Measurements from ENCODE around the gene SH3TC2.
A peak's percentile ranks its signal among the peaks of the same experiment; 100 is the strongest.

SH3TC2 gene

GRCh38 chr5:149056616-149057165, 6.2 kb downstream of the SH3TC2 start:
- DNase-seq, result no peak

GRCh38 chr5:149054416-149054815, 8.4 kb downstream of the SH3TC2 start:
- no peak for DNase-seq

- DNase-seq, result no peak
Measured at GRCh38 chr5:149053072-149053695, 9.7 kb downstream of the SH3TC2 start.

GRCh38 chr5:149049371-149049781, 13.5 kb downstream of the SH3TC2 start:
- DNase-seq, result no peak

- no peak for DNase-seq
Measured at GRCh38 chr5:149048811-149049210, 14.1 kb downstream of the SH3TC2 start.

GRCh38 chr5:149047462-149047861, 15.4 kb downstream of the SH3TC2 start:
- no peak for DNase-seq

GRCh38 chr5:149046196-149046829, 16.5 kb downstream of the SH3TC2 start:
- no peak for DNase-seq

- DNase-seq, result no peak
Measured at GRCh38 chr5:149045089-149045460, 17.8 kb downstream of the SH3TC2 start.

DNA sequence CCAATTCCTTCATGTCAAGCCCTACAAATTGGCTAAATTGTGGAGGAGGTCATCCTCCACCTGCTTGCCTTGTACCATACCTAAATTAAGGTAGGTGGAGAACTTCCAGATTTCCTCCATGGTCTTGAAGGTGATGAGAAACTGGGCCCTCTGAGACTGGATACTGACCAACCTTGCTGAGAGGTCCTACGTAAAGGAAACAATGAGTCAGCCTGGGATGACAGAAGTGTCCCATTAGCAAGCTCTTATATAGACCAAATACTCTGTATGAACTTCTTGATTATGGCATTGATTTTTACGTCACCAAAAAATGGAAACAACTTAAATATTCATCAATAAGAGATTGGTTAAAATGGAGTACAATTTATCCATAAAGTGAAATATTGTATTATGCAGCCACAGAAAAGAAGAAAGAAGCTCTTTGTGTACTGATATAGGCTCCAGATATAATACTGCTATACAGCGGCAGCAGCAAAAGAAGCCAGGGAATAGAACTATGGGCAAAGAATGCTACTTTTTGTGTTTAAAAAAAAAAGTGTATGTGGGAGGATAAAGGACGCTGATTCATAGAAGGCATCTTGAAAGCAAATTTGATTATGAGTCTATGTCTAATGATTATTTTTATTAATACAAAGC, 18.3 kb downstream of the SH3TC2 start:
- DNase-seq, result no peak

DNA sequence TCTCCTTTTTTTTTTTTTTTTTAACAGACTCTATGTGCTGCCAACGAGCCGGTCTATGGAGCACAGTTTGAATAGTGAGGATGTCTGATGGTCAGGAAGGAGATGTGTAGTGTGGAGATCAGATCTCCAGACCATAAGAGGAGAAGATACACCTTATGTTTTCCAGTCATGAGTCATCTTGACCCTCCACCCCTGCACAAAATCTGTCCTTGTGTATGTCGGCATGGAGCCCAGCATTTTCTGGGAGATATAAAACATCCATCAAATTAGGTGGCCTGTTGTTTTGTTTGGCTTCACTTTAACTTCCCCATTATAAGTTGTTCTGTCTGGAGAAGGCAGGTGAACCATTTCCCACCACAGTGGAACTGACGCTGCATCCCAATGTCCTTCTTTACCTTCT, 19.2 kb downstream of the SH3TC2 start:
- DNase-seq, result no peak

- DNase-seq, result no peak
Measured at GRCh38 chr5:149042865-149043264, 20.0 kb downstream of the SH3TC2 start.

- DNase-seq, result no peak
Measured at GRCh38 chr5:149041242-149041641, 21.6 kb downstream of the SH3TC2 start.

GRCh38 chr5:149040421-149040820, 22.4 kb downstream of the SH3TC2 start:
- DNase-seq, result no peak

DNA sequence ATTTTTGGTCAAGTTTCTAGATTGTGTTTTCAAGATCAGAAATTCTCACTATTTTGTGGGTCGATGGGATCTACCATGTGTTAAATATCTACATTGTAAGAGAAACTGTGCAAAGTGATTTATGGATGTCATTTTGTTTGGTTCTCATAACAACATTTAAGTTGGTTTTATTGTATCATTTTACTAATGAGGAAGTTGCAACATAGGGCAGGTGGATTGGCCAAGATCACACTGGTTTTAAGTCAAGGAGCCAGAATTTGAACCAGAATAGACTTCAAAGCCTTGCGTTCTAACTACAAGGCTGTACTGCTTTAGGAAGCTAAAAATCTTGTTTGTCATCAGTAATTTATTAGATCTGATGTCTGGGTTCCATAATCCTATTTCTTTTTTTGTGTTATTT, 23.4 kb downstream of the SH3TC2 start:
- DNase-seq, result no peak

- no peak for DNase-seq
Measured at GRCh38 chr5:149038336-149039080, 24.4 kb downstream of the SH3TC2 start.

- no peak for DNase-seq
Measured at GRCh38 chr5:149037817-149038216, 25.0 kb downstream of the SH3TC2 start.

GRCh38 chr5:149036970-149037369, 25.9 kb downstream of the SH3TC2 start:
- no peak for DNase-seq

GRCh38 chr5:149036168-149036567, 26.7 kb downstream of the SH3TC2 start:
- DNase-seq, result no peak

GRCh38 chr5:149035372-149035790, 27.5 kb downstream of the SH3TC2 start:
- peak; percentile 45 for DNase-seq

DNA sequence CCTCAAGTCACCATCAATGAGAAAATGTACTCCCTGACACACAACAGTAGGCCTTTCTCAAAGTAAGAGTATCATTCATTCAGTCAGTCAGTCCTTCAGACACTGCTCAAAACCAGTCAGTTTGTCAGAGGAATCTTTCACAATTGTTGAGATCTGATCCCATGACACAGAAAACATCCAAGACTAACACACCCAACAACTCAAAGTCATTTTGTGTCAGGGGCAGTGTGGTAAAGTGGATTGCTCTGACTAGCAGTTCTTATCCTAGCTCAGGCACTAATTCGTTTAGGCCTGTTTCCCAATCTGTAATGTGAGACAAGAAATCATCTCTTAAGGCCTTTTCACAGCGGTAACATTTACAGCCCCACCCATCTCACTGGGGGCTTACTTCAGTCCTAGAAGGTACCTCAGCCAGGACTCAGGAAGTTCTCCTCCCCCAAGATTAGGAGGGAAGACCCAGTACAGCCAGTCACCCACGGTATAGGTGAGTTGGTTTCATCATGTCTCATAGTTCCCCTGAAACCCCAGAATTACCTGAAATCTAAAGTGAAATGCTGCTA, 31.9 kb downstream of the SH3TC2 start:
- DNase-seq, result no peak

GRCh38 chr5:149030392-149030791, 32.5 kb downstream of the SH3TC2 start:
- DNase-seq, result no peak

DNA sequence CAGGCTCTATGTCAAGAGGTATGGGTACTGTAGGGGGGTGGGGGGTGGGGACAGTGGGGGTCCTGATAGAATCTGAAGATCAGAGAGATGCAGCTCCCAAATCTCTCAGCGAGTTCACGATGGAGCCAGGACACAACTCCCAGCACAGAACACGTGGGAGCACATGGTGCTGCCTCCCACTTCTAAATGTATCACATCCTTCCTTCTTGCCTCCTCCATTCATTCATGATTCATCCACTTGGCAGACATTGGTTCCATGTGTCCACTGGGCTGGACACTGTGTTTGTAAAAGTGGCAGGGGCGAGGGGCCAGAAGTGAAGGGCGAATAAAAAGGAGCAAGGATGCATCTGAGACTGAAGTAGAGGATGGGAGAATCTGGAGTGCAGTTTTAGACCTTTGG, 33.9 kb downstream of the SH3TC2 start:
- no peak for DNase-seq

- DNase-seq, result no peak
Measured at GRCh38 chr5:149028161-149028560, 34.7 kb downstream of the SH3TC2 start.
